Measurements from ENCODE around the gene NPY4R2. TPM values are rescaled to one million over a fixed set of nuclear protein-coding genes. Genes with fewer than 3 reads are reported as not detected.

The NPY4R2 gene
- total RNA-seq, result 0.72 TPM in 1 of 2 replicates, not detected in the other

GRCh38 chr10:47918475-47918874, at the start of gene NPY4R2:
Gene NPY4R2 (plus strand): TSS chr10:47918662. CDS start chr10:47921988, 3,326 bp downstream.

Other genes with a start within 250 kb of the NPY4R2 start
- 0.21 and 0.24 TPM in 2 replicates for gene SYT15B, start 155.1 kb upstream of the NPY4R2 start, total RNA-seq
- not detected in 2 replicates for gene FAM25C, start 81.1 kb downstream of the NPY4R2 start, total RNA-seq

Data from tracheal epithelial cell (primary cell).